NB4 (cell line): ENCODE data around the gene UQCC3.

Source experiments
- POLR2A ChIP-seq: IDR thresholded peaks from 2 replicates; pipeline ENCODE4 v1.6.1; 2011; ENCODE audit warnings: mild to moderate bottlenecking; ENCODE audit not compliant: insufficient read length; ENCODE audit errors: extremely low read depth
- TF ChIP-seq, protein P1 (sequence below): IDR thresholded peaks from one replicate; pipeline ENCODE4 v1.5.1; 2012; ENCODE audit warnings: low read depth, low read length

GRCh38 chr11:62645671-62645945 lies 25.9 kb upstream of the UQCC3 start:
- TF ChIP-seq, protein P1, sequence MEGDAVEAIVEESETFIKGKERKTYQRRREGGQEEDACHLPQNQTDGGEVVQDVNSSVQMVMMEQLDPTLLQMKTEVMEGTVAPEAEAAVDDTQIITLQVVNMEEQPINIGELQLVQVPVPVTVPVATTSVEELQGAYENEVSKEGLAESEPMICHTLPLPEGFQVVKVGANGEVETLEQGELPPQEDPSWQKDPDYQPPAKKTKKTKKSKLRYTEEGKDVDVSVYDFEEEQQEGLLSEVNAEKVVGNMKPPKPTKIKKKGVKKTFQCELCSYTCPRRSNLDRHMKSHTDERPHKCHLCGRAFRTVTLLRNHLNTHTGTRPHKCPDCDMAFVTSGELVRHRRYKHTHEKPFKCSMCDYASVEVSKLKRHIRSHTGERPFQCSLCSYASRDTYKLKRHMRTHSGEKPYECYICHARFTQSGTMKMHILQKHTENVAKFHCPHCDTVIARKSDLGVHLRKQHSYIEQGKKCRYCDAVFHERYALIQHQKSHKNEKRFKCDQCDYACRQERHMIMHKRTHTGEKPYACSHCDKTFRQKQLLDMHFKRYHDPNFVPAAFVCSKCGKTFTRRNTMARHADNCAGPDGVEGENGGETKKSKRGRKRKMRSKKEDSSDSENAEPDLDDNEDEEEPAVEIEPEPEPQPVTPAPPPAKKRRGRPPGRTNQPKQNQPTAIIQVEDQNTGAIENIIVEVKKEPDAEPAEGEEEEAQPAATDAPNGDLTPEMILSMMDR, result no peak
- no peak for TF ChIP-seq POLR2A
